Measurements from ENCODE around the gene MLKL.

DNA sequence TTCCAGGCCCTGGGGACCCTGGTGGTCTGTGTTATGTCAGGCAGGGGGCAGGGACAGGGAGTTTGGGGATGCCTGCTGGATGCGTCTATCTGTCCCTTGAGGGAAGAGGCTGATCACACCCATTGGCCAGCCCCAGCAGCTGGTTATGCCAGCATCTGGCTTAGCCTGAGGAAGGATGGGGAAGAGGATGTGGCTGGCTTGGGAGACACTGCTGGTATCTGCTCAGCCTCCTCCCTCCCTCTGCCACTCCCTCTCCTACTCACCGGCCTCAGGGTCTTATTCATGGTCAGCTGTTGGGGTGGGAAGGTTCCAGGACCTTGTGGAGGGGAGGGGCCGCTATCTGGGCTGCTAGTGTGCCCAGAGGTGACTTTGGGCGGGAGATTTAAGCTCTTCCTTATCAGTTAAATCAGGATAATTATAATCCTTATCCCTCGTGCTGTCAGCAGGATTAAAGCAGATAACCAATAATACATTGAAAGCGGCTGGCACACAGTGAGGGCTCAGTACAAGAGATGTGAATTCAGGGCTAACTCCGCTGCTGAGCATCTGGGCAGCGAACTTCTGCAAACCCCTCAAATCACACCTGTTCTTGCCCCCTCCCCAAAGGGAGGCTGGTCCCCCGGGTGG, 36.0 kb upstream of the MLKL start:
- no peak for TF ChIP-seq SUZ12 (IDR thresholded peaks at IDR 0.05; ENCODE audit: extremely low read depth, insufficient read depth, insufficient read length)
- TF ChIP-seq YY1 (IDR thresholded peaks at IDR 0.05; ENCODE audit: insufficient read depth, insufficient read length): no peak
- no peak for TF ChIP-seq ZNF274 (IDR thresholded peaks at IDR 0.05; ENCODE audit: low read depth, low read length)
